Measurements from ENCODE around the gene IGSF8.
"Not testable (repeated sequence)": the region's sequence is repeated elsewhere in the genome, so short reads cannot be mapped to it uniquely, and the experiment has no call there.

IGSF8 gene

DNA sequence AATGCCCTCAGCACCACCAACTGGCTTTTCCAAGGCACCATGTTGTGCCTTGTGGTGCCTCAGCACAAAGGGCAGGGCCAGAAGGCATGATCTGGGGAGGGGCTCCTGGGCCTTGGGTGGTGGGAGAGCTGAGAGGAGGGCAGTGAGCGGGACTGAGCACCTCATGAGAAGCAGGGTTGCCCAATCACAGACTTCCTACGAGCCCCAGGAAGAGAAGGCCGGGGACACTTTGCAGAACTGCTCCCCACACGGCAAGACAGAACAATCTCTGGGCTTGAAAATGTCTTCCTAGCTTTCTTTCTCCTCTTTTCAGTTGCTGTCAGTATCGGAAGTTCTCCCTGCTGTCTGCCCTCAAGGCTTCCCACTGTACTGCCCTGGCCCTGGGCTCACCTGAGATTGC lies 35.2 kb downstream of the IGSF8 start:
- no peak for DNase-seq

DNA sequence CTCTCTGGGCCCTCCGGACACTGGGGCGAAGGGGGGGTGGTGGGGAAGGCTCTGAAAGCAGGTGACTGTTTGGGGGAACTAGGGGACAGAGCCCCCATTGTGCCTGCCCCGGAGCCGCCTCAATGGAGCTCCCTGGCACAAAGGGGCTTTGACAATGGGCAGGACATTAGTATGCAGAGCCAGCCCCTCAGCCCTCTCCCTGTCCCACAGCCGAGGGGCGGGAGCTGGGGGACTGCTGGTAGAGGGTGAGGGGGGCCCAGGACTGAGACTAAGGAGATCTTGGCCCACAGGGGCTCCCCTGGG lies 36.2 kb downstream of the IGSF8 start:
- no peak for DNase-seq

DNA sequence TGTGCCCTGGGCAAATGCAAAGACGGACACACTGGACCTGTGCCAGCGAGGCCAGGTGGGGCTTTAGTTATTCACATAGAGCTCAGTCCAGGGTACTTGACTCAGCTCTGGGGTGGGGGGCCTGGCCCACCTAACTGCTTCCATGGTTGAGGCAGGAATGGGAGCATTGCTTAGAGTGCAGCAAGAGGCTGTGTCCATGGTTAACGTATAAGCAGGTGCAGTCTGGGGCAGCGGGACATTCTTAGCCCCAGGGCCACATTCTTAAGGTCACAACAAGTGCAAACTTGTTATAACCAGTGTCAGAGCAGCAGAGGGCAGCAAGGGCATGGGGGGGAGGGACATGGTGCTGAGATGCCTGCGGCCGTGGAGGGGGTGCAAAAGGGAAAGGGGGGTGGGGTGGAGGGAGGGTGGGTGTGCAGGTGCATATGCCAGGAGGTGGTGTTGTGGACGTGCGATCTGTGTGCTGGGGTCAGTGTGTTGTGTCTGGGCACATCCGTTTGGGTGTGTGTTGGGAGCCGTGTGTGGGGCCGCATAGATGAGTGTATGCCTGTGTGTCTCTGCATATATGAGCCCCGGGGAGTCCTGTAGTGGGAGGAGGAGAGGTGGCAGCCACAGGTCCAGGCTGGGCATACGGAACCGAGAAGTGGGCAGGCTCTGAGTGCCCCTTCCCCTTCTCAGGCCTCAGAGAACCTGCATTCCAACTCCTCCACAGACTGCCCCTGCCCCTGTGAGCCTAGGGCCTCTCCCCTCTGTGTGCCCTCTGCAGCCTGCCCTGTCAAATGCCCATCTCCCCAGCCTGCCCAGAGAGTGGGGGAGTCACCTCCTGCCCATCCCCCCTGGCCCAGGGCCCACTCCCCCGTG lies 36.8 kb downstream of the IGSF8 start:
- no peak for DNase-seq

DNA sequence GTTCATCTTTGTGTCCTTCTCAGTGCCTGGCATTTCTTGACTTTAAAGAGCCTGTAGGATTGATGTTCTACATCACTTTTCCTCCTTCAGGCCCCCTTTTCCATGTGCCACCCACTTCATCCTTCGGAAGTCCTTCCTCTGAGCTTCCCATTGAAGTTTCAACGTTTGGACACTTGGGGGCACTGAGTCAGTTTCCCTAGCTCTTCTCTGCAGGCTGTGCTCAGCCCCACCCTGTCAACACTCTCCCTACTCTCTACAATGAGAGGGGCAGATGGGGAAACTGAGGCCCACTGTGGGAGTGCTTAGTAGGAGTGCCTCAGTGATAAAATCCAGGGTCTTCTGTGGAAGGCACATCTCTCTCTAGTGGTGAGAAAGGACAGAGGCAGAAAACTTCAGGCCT lies 40.3 kb downstream of the IGSF8 start:
- no peak for DNase-seq

DNA sequence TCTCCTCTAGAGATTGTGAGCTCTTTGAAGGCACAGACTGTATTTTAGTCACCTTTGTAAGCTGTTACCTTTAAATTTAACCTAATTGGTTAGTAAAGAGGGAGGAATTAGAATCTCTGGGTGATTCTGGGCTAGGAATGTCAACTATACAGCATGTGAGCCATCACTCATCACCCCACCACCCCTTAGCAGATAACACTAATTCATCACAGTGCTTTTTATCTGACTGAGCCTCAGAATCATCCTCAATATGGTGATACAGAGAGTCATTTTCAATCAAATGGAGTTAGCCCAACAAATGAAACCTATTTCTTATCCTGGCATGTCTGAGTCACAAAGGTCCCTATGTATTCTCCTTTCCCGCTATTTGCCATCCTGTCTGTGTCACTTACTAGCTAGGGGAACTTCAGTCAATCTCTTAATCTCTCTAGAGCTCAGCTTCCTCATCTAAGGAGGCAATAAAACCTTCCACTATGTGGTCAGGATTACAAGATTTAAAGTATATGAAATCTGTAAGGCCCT lies 41.7 kb downstream of the IGSF8 start:
- no peak for DNase-seq

DNA sequence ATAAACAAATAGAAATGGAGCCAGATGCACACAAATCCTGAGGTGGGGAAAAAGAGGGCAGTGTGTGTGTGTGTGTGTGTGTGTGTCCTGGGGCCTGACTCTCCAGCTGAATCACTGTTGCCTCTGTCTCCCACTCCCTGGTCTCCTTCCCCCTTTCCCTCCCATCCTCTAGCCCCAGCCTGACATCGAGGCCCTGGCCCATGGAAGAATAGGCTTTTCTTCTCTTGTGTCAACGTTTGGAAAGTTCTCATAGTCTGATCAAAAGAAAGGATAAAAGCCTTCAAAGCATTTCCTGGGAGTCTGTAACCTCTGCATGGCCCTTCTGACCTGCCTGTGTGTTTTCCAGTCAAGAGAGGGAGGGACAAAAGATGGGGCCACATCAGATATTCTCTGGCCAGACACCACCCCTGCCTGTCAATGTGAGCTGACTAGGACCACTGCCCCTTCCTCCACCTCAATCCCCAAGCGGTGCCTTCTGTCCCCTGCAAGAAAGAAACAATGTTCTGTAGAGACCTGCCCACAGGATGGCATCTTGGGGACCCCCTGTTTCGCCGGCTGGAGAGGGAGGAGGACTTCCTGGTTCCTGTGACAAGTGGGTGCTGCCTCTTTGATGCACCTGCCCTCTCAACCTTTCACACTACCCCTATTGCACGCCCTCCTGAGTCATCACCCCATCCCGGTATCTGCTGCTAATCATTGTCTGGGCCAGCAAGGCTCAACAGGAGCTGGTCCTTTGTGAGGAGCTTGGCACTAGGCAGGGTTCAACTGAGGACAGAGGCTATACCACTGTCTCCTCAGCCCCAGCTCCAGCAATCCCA lies 44.7 kb downstream of the IGSF8 start:
- no peak for DNase-seq

DNA sequence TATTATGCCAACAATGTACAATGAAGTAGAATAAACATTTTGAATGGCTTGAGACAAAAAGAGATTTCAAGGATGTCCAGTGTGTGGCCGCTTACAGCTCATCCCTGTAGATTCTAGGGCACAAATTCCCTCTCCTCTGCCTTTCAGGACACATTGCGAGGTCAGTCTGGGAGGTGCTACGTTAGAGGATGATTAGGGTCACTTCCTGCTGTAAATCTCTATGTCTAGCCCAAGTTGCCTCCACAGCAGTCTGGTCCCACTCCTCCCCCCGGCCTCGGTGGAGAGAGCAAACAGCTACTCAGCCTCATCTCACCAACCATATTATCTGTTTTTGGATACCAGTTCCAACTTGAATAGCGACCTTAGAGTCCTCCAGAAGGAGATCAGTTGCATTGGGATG lies 45.5 kb downstream of the IGSF8 start:
- DNase-seq = no peak

DNA sequence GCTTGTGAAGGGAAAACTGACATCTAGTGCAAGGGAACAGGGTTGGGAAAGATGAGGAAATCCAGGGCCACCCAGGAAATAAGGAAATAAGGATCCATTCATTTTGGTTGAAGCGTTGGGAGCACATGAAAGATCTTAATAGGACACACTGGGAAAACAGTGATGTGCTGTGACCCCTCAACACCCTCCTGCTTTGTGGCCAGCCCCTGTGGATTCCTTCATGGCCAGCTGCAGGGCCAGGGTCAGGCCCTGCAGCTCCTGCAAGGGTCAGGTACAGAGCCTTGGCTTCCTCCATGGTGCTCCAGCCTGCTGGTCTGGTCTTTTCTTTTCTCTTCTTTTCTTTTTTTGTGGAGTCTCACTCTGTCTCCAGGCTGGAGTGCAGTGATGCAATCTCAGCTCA lies 47.8 kb downstream of the IGSF8 start:
- DNase-seq = no peak

DNA sequence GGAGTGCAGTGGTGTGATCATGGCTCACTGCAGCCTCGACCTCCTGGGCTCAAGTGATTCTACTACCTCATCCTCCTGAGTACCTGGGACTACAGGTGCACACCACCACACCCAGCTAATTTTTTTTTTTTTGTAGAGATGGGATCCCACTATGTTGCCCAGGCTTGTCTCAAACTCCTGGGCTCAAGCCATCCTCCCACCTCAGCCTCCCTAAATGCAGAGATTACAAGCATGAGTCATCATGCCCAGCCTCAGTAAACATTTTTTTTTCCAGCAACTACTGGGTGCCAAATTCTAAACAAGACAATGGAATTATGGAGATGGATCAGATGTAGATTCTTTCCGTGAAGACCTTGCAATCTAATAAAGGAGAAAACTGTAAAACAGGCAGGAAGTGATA lies 48.2 kb downstream of the IGSF8 start:
- DNase-seq = not testable (repeated sequence)

DNA sequence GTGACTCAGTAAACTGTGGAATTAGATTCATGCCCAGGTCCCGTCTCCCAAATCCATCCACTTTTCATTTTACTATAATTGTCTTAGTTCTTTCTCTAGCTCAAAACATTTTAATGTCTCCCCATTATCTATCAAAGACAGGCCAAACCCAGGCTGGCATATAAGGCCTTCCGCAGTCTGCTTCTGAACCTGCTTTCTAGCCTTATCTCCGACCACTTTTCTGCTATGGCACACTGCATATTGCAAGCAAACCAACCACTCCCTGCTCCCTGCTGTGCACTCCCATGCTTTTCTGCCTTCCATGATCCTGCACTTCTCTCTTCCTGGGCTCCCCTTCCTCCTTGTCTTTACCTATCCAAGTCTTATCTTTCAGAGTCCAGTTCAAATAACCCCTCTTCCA lies 49.3 kb downstream of the IGSF8 start:
- no peak for DNase-seq

DNA sequence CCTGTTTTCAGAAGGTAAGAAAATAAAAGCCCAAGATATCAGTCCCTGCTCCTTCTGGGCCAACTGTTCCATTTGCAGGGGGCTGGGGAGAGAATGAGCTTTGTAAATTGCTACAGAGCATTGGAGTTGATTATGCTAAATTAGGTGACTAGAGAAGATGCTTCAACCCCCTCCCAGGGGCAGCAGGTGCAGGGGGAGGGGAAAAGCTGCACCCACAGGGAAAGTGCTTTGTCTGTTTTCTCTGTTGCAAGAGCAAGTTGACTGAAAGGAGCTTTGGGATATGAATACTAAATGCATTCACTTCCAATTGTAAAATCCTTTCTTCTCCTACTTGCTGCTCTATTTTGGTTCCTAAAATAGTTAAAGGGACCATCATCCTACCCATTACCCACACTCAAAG lies 50.1 kb downstream of the IGSF8 start:
- no peak for DNase-seq

DNA sequence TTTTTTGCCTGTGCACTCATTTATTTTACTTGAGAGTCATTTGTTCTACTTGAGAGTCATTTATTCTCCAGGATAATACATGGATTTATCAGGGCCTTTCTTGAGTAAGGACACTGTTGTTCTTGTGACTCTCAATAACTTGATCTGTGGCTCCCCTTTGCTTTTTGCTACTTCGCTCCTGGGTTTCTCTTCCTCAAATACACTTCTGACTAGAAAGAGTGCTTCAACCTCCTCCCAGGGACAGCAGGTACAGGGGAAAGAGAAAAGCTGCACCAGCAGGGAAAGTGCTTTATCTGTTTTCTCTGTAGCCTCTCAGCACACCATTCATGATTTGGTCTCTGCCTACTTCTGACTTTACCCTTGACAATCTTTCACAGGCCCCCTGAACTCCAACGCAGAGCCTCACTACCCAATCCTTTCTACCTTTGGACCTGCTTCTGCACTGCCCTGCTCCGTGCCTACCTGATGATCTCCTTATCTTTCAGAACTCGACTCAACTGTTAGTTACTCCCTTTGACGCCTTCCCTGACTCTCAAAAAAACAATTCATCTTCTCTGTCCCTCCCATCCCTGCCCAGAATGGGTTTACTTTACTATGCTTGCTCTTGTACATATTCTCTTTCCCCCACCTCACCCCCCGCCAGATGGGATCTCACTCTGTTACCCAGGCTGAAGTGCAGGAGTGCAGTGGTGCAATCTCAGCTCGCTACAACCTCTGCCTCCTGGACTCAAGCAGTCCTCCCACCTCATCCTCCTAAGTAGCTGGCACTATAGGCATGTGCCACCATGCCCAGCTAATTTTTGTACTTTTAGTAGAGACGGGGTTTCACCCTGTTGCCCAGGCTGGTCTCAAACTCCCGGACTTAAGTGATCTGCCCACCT lies 51.1 kb downstream of the IGSF8 start:
- no peak for DNase-seq

DNA sequence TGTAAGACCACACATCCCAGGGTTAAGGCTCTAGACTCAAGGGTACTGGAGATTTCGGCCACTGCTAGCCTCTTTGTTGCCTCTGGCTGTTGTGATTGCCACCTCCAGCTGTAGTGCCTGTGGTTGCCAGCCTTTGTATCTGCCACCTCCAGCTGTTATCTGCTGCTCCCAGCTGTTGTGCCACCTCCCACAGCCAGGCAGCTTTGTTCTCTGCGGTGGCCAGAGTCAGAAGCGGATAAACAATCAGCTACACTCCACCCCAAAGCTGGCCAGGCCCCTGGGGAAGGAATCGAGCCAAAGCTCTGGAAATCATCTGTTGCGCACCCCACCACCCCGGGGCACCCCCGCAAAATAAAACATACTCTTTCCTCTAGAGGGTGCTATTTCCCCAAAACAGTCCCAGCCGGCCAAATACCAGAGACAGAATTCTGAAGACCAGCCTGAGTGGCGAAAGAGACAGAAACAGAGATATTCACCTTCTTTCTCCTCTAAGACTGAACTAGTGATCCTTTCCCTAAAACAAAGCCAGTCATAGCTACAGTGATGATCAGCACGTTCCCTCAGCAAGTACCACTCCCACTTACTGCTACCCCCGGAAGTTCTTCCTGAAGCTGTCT lies 51.8 kb downstream of the IGSF8 start:
- peak in 1 of 2 experiments; percentile 20 for DNase-seq

DNA sequence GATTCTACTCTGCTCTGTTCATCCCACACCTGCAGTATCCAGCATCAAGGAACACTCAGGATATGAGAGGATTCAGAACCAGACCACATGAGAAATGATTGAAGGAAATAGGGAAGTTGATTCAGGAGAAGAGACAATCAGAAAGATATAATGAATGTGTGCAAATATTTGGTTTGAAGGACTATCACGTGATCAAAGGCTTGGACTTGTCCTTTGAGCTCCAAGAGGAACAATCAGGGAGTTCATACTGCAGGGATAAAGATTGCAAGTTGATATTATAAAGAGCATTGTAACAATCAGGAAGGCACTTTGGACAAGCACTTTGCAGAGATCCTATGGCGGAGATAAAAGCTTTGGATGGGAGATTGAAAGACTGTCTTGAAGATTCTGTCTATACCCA lies 52.8 kb downstream of the IGSF8 start:
- DNase-seq = no peak

DNA sequence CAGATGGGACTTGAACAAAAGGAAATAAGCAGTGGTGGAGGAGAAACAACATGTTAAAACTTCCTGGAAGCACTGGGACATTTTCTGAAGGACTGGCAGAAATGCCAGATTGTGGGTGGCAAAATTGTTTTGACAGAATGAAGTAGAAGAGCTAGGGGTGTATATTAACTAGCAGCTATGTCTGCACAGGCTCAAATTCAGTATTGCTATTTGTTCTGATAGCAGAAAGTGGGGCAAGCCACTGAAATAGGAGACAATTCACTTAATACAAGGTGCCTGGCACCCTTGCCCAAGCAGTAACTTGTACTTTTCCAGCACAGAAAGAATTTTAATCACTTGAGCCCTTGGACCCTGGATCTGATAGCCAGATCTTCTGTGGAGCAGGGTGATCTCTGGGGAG lies 54.9 kb downstream of the IGSF8 start:
- DNase-seq = no peak

Data from stimulated activated CD4-positive, alpha-beta T cell treated with anti-CD3 and anti-CD28 coated beads, Interleukin-4, amount 100 ng/mL, for 4 hours (primary cell).